Activated CD4-positive, alpha-beta T cell treated with anti-CD3 and anti-CD28 coated beads, Interleukin-2, amount 50 U/mL, for 4 hours (primary cell): ENCODE results near the gene C11orf68.

Experiments used
- DNase-seq, 2 experiments: peaks; one replicate each; pipeline ENCODE4 v3.0.0-alpha.2; 2020

Gene C11orf68

GRCh38 chr11:65888163-65888814 lies 30.6 kb downstream of the C11orf68 start, which contains the start of gene FIBP:
FIBP (minus strand) TSS chr11:65888471; CDS start chr11:65888418, 53 bp downstream.
- DNase-seq: peak; percentile 94

GRCh38 chr11:65887723-65888162 lies 31.1 kb downstream of the C11orf68 start:
- DNase-seq: peak in 1 of 2 experiments; percentile 20

- no peak for DNase-seq
These were observed 31.8 kb downstream of the C11orf68 start for GRCh38 chr11:65886826-65887722.

- no peak for DNase-seq
These were observed 32.9 kb downstream of the C11orf68 start for GRCh38 chr11:65885808-65886536.

- no peak for DNase-seq
These were observed 33.6 kb downstream of the C11orf68 start for GRCh38 chr11:65885231-65885630.

GRCh38 chr11:65884716-65885092 lies 34.2 kb downstream of the C11orf68 start:
- DNase-seq: peak; percentile 75 to 76

GRCh38 chr11:65883786-65884715 lies 34.8 kb downstream of the C11orf68 start:
- DNase-seq: no peak

GRCh38 chr11:65883058-65883761 lies 35.7 kb downstream of the C11orf68 start:
- DNase-seq: no peak

GRCh38 chr11:65882120-65883057 lies 36.5 kb downstream of the C11orf68 start:
- no peak for DNase-seq

- DNase-seq: no peak
These were observed 37.9 kb downstream of the C11orf68 start for GRCh38 chr11:65880844-65881421.

GRCh38 chr11:65880027-65880426 lies 38.8 kb downstream of the C11orf68 start:
- no peak for DNase-seq

GRCh38 chr11:65879617-65880016 lies 39.2 kb downstream of the C11orf68 start, which contains the start of gene CTSW:
CTSW (plus strand) TSS chr11:65879837; CDS start chr11:65879855, 18 bp downstream.
- no peak for DNase-seq

GRCh38 chr11:65873318-65874156 lies 45.3 kb downstream of the C11orf68 start:
- DNase-seq: peak; percentile 92 to 95

GRCh38 chr11:65872586-65873317 lies 46.1 kb downstream of the C11orf68 start, which contains the start of gene EFEMP2:
EFEMP2 (minus strand) TSS chr11:65872800; CDS start chr11:65872354, 446 bp downstream.
- DNase-seq: no peak

GRCh38 chr11:65871811-65872548 lies 46.9 kb downstream of the C11orf68 start:
- no peak for DNase-seq

GRCh38 chr11:65870706-65871681 lies 47.9 kb downstream of the C11orf68 start:
- no peak for DNase-seq
